ENCODE results near the gene RCOR1.

DNA sequence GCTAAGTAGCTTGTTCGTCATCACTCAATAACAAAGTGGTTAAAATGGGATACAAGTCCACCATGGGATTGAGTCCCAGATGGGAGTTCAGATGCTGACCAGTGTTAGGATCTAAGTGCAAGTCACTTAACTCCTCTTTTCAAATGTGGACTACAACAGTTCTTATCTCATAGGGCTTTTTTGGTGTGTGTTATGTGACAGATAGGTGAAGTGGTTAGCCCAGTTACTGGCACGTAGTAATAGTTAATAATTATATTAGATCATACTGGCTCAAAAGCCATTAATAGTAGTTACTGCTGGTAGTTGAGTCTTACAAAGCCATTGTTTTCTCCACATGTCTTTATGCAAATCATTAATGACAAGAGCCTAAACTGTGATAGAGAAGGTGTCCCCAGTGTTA lies 73.2 kb downstream of the RCOR1 start:
- TF ChIP-seq, protein P1, sequence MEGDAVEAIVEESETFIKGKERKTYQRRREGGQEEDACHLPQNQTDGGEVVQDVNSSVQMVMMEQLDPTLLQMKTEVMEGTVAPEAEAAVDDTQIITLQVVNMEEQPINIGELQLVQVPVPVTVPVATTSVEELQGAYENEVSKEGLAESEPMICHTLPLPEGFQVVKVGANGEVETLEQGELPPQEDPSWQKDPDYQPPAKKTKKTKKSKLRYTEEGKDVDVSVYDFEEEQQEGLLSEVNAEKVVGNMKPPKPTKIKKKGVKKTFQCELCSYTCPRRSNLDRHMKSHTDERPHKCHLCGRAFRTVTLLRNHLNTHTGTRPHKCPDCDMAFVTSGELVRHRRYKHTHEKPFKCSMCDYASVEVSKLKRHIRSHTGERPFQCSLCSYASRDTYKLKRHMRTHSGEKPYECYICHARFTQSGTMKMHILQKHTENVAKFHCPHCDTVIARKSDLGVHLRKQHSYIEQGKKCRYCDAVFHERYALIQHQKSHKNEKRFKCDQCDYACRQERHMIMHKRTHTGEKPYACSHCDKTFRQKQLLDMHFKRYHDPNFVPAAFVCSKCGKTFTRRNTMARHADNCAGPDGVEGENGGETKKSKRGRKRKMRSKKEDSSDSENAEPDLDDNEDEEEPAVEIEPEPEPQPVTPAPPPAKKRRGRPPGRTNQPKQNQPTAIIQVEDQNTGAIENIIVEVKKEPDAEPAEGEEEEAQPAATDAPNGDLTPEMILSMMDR (IDR thresholded peaks at IDR 0.05; ENCODE audit: insufficient read depth, low read length, poor library complexity, severe bottlenecking), result no peak
- no peak for TF ChIP-seq EZH2phosphoT487 (conservative IDR thresholded peaks at IDR 0.05; ENCODE audit: low read length)
